HG03095 (cell line): ENCODE data around the gene RNF103.

Experiments used
- ATAC-seq: cut with Tn5 transposase; IDR thresholded peaks from one replicate; pipeline ENCODE4 v1.9.1; 2021; ENCODE audit warnings: moderate library complexity; ENCODE audit not compliant: unreplicated experiment

Gene RNF103

GRCh38 chr2:86566821-86567190 lies 56.9 kb downstream of the RNF103 start:
- no peak for ATAC-seq

GRCh38 chr2:86566158-86566820 lies 57.4 kb downstream of the RNF103 start:
- ATAC-seq: no peak

GRCh38 chr2:86563650-86564061 lies 60.0 kb downstream of the RNF103 start:
- ATAC-seq: no peak

- ATAC-seq: peak; percentile 86
Observed at GRCh38 chr2:86562922-86563649, 60.6 kb downstream of the RNF103 start, which contains the start of gene CHMP3. Gene CHMP3 (minus strand): TSS chr2:86563443. CDS start chr2:86563348, 95 bp downstream.

- no peak for ATAC-seq
Observed at GRCh38 chr2:86562485-86562921, 61.2 kb downstream of the RNF103 start.

- no peak for ATAC-seq
Observed at GRCh38 chr2:86557836-86558235, 65.8 kb downstream of the RNF103 start.

GRCh38 chr2:86556508-86556907 lies 67.2 kb downstream of the RNF103 start:
- no peak for ATAC-seq
